Fibroblast of villous mesenchyme (primary cell): ENCODE results near the gene PAPPA. TPM values are rescaled to one million over a fixed set of nuclear protein-coding genes. Genes with fewer than 3 reads are reported as not detected.

ENCODE experiments used
- DNase-seq: peaks from one replicate; pipeline ENCODE4 v3.0.0-alpha.2; 2010; ENCODE audit warnings: low read depth
- H3K4me3 ChIP-seq: 2 replicates; pipeline ENCODE4 v1.5.1; 2011; ENCODE audit warnings: low read depth, mild to moderate bottlenecking, low read length
- CTCF ChIP-seq: IDR thresholded peaks from 2 replicates; pipeline ENCODE4 v1.5.1; 2012; ENCODE audit warnings: low read depth, mild to moderate bottlenecking, low read length; ENCODE audit not compliant: insufficient read depth
- total RNA-seq: library from RNA; depleted of rRNA; stranded (reverse); fragments of >200 nt; gene quantifications from 2 replicates; pipeline ENCODE4 v1.2.3, GENCODE V29; 2012

PAPPA gene
- total RNA-seq, 1 donor, result 104 TPM

GRCh38 chr9:116278326-116278725 is 124.7 kb downstream of the PAPPA start:
- no peak for TF ChIP-seq CTCF
- no peak for DNase-seq
- no peak overlapping the region for H3K4me3 ChIP-seq

- TF ChIP-seq CTCF, result no peak
- DNase-seq, result peak; percentile 23
- no peak overlapping the region for H3K4me3 ChIP-seq
These were observed 125.6 kb downstream of the PAPPA start for GRCh38 chr9:116279230-116279629.

- H3K4me3 ChIP-seq, result no peak overlapping the region
- no peak for TF ChIP-seq CTCF
- peak; percentile 47 for DNase-seq
These were observed 126.9 kb downstream of the PAPPA start for GRCh38 chr9:116280529-116280928.

- DNase-seq, result no peak
- TF ChIP-seq CTCF, result no peak
- H3K4me3 ChIP-seq, result no peak overlapping the region
These were observed 129.0 kb downstream of the PAPPA start for GRCh38 chr9:116282597-116282996.

GRCh38 chr9:116284518-116284917 is 130.9 kb downstream of the PAPPA start:
- TF ChIP-seq CTCF, result no peak
- no peak for DNase-seq
- no peak overlapping the region for H3K4me3 ChIP-seq

GRCh38 chr9:116285320-116285719 is 131.7 kb downstream of the PAPPA start:
- peak; percentile 17 for TF ChIP-seq CTCF
- H3K4me3 ChIP-seq, result no peak overlapping the region
- no peak for DNase-seq

GRCh38 chr9:116286297-116286696 is 132.7 kb downstream of the PAPPA start:
- TF ChIP-seq CTCF, result no peak
- DNase-seq, result no peak
- H3K4me3 ChIP-seq, result no peak overlapping the region
